Measurements from ENCODE around the gene CEACAM7.
"Not testable (repeated sequence)": the region's sequence is repeated elsewhere in the genome, so short reads cannot be mapped to it uniquely, and the experiment has no call there.

The CEACAM7 gene

DNA sequence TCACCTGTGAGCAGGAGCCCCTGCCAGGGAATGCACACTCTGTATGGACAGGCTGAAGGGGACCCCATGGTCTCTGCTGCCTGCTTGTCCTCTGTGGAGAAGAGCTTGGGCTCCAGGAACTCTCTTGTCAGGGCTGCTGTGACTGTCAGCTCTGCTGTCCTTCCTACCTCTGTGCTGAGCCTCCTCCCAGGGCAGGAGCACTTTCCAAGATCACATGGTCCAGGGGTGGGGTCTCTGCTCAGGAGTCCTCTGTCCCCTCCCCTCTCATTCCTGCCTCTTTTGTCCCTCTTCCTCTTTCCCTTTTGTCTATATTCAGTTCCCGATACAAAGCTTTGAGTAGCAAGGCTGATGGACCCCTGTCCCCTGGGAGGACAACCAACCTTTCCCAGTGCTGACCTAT lies at the start of gene CEACAM7:
TSS of gene CEACAM7 (minus strand) at position 173 of the 400 bp plus-strand sequence. CDS start at position 68, 105 bp downstream.
- no peak for DNase-seq

- DNase-seq = no peak
Observed at GRCh38 chr19:41735071-41735600, 47.1 kb upstream of the CEACAM7 start.

DNA sequence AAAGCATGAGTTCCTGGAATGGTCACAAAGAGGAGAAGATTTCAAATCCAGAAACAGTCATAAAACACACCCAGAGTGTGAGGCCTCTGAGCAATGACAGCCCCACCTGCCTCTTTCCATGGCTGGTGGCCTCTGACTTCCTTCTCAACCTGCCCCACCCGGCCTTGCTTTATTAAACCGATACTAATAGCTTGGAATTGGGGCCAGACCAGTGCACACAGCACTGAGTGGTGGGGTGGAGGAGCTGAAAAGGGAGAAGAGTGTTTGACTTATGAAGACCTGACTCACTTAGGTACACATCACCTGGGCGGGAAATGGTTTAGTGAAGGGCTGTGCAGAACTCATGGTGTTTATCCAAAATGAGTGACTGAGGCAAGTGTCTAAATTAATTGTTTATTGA lies 46.5 kb upstream of the CEACAM7 start:
- DNase-seq = no peak

DNA sequence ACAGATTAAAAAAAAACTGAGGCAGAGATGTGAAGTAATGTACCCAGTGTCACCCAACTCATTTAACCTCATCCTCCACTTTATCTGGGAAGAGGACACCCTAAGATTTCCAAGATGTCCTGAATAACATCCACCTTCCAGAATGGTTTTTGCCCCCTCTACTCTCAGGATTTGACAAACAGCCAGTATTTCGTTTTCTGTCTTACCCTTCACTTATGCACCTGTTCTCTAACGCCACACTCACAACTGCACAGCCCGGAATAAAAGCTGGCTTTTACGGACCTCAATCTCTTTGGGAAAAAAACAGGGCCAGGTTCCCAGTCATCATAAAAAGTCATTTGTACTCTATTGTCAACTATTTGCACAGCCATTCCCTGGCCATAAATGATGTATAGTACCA lies 46.1 kb upstream of the CEACAM7 start:
- no peak for DNase-seq

DNA sequence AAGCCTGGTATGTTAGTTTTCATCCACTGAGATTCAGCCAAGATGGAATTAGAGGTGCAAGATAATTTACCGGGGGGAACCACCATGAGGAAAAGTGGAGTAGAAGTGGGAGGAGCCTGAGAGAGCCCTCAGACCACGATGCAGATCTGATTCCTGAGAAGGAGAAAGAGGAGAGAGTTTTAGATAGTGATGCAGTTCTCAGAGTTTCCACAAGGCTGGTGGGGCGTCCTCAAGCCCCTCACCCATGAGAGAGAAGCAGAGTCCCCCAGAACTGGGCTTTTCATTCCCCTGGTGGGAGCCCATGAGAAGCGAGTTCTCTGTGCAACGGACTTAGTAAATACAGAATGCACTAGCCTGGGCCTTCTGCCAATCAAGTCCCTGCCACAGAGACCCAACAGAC lies 38.4 kb upstream of the CEACAM7 start:
- no peak for DNase-seq

GRCh38 chr19:41720103-41720502 lies 32.0 kb upstream of the CEACAM7 start:
- DNase-seq = no peak

- DNase-seq = no peak
Observed at GRCh38 chr19:41718761-41719160, 30.7 kb upstream of the CEACAM7 start.

DNA sequence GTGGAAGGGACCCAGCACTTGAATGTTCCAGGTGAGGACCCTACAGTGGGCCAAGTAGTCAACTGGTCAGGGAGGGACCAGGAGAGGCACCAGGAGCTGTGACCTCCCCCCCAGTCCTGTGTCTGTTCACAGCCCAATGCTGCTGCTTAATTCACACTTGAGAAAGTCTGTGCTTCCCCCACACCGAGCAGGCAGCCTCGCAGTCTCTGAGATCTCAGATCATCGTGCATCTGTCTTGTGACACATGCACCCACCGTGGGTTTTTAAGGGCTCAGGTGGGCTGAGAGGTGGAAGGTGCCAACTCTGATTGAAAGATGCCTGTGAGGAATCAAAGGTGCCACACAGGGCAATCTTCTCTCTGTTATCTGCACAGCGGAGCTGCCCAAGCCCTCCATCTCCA lies 26.5 kb upstream of the CEACAM7 start:
- no peak for DNase-seq

- DNase-seq = no peak
Observed at GRCh38 chr19:41711376-41712261, 23.5 kb upstream of the CEACAM7 start.

DNA sequence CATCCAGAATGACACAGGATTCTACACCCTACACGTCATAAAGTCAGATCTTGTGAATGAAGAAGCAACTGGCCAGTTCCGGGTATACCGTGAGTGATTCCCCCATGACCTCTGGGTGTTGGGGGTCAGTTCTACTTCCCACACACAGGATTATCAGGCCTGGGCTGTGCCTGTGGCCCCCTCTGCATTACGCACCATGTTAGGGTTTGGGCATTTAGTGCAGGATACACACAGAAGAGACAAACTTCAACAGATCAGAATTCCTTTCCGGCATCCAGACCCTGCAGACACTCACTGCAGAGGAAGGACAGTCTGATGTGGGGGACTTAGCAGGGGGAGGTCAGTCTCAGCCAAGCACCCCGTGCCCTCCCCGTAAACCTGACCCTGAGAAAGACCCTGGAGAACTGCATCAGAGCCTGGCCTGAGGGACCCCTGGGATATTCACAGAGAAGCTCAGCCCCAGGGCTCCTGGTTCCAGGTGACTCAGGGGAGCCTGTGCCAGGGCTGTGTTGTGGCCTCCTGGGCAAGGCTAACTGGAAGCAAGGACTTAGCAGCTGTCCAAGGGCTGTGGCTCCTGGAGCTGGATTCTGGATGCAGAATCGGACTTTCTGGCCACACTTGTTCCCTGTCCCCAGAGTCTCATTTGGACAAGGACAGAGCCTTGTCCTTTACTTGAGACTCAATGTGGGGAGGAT lies 22.0 kb upstream of the CEACAM7 start:
- DNase-seq = no peak

DNA sequence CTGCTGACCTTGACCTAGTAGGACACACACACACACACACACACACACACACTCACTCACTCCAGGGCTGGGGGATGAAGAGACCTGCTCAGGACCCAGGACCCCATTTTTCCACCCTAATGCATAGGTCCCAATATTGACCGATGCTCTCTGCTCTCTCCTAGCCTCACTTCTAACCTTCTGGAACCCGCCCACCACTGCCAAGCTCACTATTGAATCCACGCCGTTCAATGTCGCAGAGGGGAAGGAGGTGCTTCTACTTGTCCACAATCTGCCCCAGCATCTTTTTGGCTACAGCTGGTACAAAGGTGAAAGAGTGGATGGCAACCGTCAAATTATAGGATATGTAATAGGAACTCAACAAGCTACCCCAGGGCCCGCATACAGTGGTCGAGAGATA lies 21.4 kb upstream of the CEACAM7 start:
- not testable (repeated sequence) for DNase-seq

GRCh38 chr19:41708481-41708880 lies 20.4 kb upstream of the CEACAM7 start, which contains the start of gene CEACAM5:
Gene CEACAM5 (plus strand): TSS chr19:41708626. CDS start chr19:41708732, 106 bp downstream.
- no peak for DNase-seq

- no peak for DNase-seq
Observed at GRCh38 chr19:41707871-41708371, 19.9 kb upstream of the CEACAM7 start.

DNA sequence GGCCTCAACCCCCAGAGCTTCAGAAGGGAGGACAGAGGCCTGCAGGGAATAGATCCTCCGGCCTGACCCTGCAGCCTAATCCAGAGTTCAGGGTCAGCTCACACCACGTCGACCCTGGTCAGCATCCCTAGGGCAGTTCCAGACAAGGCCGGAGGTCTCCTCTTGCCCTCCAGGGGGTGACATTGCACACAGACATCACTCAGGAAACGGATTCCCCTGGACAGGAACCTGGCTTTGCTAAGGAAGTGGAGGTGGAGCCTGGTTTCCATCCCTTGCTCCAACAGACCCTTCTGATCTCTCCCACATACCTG lies 19.4 kb upstream of the CEACAM7 start:
- no peak for DNase-seq

DNA sequence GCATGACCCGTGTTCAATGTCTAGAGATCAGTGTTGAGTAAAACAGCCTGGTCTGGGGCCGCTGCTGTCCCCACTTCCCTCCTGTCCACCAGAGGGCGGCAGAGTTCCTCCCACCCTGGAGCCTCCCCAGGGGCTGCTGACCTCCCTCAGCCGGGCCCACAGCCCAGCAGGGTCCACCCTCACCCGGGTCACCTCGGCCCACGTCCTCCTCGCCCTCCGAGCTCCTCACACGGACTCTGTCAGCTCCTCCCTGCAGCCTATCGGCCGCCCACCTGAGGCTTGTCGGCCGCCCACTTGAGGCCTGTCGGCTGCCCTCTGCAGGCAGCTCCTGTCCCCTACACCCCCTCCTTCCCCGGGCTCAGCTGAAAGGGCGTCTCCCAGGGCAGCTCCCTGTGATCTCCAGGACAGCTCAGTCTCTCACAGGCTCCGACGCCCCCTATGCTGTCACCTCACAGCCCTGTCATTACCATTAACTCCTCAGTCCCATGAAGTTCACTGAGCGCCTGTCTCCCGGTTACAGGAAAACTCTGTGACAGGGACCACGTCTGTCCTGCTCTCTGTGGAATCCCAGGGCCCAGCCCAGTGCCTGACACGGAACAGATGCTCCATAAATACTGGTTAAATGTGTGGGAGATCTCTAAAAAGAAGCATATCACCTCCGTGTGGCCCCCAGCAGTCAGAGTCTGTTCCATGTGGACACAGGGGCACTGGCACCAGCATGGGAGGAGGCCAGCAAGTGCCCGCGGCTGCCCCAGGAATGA lies 18.9 kb upstream of the CEACAM7 start:
- DNase-seq = peak; percentile 50

DNA sequence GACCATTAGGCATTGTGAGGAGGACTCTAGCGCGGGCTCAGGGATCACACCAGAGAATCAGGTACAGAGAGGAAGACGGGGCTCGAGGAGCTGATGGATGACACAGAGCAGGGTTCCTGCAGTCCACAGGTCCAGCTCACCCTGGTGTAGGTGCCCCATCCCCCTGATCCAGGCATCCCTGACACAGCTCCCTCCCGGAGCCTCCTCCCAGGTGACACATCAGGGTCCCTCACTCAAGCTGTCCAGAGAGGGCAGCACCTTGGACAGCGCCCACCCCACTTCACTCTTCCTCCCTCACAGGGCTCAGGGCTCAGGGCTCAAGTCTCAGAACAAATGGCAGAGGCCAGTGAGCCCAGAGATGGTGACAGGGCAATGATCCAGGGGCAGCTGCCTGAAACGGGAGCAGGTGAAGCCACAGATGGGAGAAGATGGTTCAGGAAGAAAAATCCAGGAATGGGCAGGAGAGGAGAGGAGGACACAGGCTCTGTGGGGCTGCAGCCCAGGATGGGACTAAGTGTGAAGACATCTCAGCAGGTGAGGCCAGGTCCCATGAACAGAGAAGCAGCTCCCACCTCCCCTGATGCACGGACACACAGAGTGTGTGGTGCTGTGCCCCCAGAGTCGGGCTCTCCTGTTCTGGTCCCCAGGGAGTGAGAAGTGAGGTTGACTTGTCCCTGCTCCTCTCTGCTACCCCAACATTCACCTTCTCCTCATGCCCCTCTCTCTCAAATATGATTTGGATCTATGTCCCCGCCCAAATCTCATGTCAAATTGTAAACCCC lies 17.5 kb upstream of the CEACAM7 start:
- DNase-seq = no peak

DNA sequence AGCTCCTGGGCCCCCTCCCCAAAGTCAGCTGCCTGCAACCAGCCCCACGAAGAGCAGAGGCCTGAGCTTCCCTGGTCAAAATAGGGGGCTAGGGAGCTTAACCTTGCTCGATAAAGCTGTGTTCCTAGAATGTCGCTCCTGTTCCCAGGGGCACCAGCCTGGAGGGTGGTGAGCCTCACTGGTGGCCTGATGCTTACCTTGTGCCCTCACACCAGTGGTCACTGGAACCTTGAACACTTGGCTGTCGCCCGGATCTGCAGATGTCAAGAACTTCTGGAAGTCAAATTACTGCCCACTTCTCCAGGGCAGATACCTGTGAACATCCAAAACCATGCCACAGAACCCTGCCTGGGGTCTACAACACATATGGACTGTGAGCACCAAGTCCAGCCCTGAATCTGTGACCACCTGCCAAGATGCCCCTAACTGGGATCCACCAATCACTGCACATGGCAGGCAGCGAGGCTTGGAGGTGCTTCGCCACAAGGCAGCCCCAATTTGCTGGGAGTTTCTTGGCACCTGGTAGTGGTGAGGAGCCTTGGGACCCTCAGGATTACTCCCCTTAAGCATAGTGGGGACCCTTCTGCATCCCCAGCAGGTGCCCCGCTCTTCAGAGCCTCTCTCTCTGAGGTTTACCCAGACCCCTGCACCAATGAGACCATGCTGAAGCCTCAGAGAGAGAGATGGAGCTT lies 15.7 kb upstream of the CEACAM7 start:
- no peak for DNase-seq

DNA sequence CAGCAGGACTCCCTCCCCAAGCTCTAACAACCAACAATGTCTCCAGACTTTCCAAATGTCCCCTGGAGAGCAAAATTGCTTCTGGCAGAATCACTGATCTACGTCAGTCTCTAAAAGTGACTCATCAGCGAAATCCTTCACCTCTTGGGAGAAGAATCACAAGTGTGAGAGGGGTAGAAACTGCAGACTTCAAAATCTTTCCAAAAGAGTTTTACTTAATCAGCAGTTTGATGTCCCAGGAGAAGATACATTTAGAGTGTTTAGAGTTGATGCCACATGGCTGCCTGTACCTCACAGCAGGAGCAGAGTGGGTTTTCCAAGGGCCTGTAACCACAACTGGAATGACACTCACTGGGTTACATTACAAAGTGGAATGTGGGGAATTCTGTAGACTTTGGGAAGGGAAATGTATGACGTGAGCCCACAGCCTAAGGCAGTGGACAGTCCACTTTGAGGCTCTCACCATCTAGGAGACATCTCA lies 14.1 kb upstream of the CEACAM7 start:
- no peak for DNase-seq

- no peak for DNase-seq
Observed at GRCh38 chr19:41701401-41702075, 13.5 kb upstream of the CEACAM7 start.

DNA sequence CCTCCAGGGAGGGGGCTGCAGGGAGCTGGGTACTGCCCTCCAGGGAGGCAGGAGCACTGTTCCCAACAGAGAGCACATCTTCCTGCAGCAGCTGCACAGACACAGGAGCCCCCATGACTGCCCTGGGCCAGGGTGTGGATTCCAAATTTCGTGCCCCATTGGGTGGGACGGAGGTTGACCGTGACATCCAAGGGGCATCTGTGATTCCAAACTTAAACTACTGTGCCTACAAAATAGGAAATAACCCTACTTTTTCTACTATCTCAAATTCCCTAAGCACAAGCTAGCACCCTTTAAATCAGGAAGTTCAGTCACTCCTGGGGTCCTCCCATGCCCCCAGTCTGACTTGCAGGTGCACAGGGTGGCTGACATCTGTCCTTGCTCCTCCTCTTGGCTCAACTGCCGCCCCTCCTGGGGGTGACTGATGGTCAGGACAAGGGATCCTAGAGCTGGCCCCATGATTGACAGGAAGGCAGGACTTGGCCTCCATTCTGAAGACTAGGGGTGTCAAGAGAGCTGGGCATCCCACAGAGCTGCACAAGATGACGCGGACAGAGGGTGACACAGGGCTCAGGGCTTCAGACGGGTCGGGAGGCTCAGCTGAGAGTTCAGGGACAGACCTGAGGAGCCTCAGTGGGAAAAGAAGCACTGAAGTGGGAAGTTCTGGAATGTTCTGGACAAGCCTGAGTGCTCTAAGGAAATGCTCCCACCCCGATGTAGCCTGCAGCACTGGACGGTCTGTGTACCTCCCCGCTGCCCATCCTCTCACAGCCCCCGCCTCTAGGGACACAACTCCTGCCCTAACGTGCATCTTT lies 12.5 kb upstream of the CEACAM7 start:
- no peak for DNase-seq

Measured in activated T-cell treated with anti-CD3 and anti-CD28 coated beads for 4 hours (primary cell).